ENCODE data around the gene CHMP4A.

The CHMP4A gene

DNA sequence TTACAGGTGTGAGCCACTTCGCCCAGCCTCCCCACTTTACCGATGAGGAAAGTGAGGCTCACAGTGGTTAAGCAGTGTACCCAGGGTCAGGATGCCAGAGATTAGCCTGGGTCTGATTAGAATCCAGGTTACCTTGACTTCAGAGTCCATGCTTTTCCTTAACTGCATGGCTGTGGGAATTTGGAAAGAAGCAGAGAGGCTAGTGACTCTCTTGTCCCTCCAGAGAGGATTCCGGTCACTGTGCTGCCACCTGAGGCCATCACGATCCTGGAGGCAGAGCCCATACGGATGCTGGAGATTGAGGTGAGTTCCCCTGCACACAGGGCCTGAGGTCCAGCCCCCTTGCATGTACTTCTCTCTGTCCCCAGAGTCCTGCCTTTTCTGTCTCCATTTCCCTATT lies 36.7 kb downstream of the CHMP4A start:
- Mint-ChIP-seq H3K27me3 (ENCODE audit: low read depth) (no peaks in the 10 kb centered on the region), H3K9me3 (no peaks in the 10 kb centered on the region), H3K36me3 (ENCODE audit: low read depth) (peaks cover 41% of the 10 kb centered on the region), H3K27ac (no peak overlapping the region), H3K4me1 (peaks cover 10% of the 10 kb centered on the region), H3K4me3 (no peak overlapping the region)
- no peak for TF ChIP-seq CTCF (IDR thresholded peaks at IDR 0.05; ENCODE audit: unreplicated experiment in 3 of 3)

DNA sequence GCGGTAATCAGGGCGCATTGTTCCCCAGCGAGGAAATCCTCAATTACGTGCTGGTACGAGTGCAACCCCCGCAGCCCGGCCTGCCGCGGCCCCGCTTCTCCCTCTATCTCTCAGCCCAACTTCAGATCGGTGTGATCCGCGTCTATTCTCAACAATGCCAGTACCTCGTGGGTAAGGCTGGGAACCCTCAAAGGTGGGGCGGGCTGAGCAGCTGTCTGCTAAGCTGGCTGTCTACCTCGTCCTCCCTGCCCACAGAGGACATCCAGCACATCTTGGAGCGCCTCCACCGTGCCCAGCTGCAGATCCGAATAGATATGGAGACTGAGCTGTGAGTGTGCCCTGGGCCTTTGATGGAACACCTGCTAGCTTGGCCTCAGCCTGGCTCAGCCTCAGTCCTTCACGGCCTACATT lies 40.4 kb downstream of the CHMP4A start:
- H3K9me3 Mint-ChIP-seq, result no peaks in the 10 kb centered on the region
- no peaks in the 10 kb centered on the region for H3K4me1 Mint-ChIP-seq
- peaks cover 32% of the 10 kb centered on the region for H3K36me3 Mint-ChIP-seq (ENCODE audit: low read depth)
- no peak overlapping the region for H3K27ac Mint-ChIP-seq
- TF ChIP-seq CTCF (IDR thresholded peaks at IDR 0.05; ENCODE audit: unreplicated experiment in 3 of 3), result no peak
- peak overlapping the region; percentile 84 to 89 (median 89) for H3K4me3 Mint-ChIP-seq
- no peaks in the 10 kb centered on the region for H3K27me3 Mint-ChIP-seq (ENCODE audit: low read depth)

GRCh38 chr14:24172261-24172860 lies 40.9 kb downstream of the CHMP4A start:
- H3K4me3 Mint-ChIP-seq, result peak overlapping the region; percentile 89
- TF ChIP-seq CTCF (IDR thresholded peaks at IDR 0.05; ENCODE audit: unreplicated experiment in 3 of 3), result no peak
- H3K27me3 Mint-ChIP-seq (ENCODE audit: low read depth), result no peaks in the 10 kb centered on the region
- no peak overlapping the region for H3K27ac Mint-ChIP-seq
- H3K4me1 Mint-ChIP-seq, result no peaks in the 10 kb centered on the region
- peaks cover 36% of the 10 kb centered on the region for H3K36me3 Mint-ChIP-seq (ENCODE audit: low read depth)
- H3K9me3 Mint-ChIP-seq, result no peaks in the 10 kb centered on the region

- TF ChIP-seq CTCF (IDR thresholded peaks at IDR 0.05; ENCODE audit: unreplicated experiment in 3 of 3), result no peak
- Mint-ChIP-seq H3K36me3 (ENCODE audit: low read depth) (peaks cover 36% of the 10 kb centered on the region), H3K4me1 (no peaks in the 10 kb centered on the region), H3K4me3 (peak within 1 kb of the TSS; percentile 89), H3K27ac (peak within 1 kb of the TSS; percentile 68 to 95 (median 91)), H3K9me3 (no peaks in the 10 kb centered on the region), H3K27me3 (ENCODE audit: low read depth) (no peaks in the 10 kb centered on the region)
Observed at GRCh38 chr14:24171422-24172260, 41.6 kb downstream of the CHMP4A start, which contains the start of gene REC8. Gene REC8 (plus strand): TSS chr14:24172080. CDS start chr14:24172553, 473 bp downstream.

DNA sequence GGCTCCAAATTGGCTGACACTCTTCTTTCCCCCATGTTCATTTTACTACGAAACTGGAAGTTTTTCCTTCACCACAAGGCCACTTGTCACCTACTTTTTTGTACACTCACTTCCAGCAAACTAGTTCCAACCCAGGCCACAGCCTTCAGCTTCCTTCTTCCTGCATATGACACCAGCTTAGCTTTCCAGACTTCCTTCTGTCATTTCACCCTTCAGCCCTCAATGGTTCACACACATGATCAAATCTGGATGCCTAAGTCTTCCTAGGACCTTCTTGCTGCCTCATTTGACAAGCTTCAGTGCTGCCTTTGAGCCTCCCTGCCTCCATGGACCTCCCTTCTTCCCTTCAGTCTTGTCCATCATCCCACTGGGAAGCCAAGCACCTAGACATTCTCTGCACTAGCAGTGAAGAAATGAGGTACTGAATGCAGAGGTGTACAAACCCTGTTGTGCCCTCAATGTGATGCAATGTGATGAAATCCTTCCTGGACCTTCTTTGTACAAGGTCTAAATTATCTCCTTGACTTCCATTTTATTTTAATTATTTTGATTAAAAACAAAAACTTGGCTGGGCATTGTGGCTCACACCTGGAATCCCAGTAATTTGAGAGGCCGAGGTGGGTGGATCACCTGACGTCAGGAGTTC lies 45.7 kb downstream of the CHMP4A start:
- Mint-ChIP-seq H3K9me3 (no peaks in the 10 kb centered on the region), H3K4me3 (no peak overlapping the region), H3K4me1 (no peaks in the 10 kb centered on the region), H3K36me3 (ENCODE audit: low read depth) (peaks cover 46% of the 10 kb centered on the region), H3K27ac (no peak overlapping the region), H3K27me3 (ENCODE audit: low read depth) (no peaks in the 10 kb centered on the region)
- TF ChIP-seq CTCF (IDR thresholded peaks at IDR 0.05; ENCODE audit: unreplicated experiment in 3 of 3), result no peak
